Stimulated activated CD8-positive, alpha-beta memory T cell treated with anti-CD3 and anti-CD28 coated beads, Interleukin-7, amount 100 ng/mL, for 48 hours (primary cell): ENCODE data around the gene CYBC1.

Experiments used
- DNase-seq, 2 donors: peaks; one replicate each; pipeline ENCODE4 v3.0.0-alpha.2; 2020; ENCODE audit warnings: low read depth in 1 of 2; ENCODE audit errors: extremely low read depth in 1 of 2

CYBC1 gene

GRCh38 chr17:82450357-82451106 is at the start of gene CYBC1:
Gene CYBC1, minus strand, starts transcription at chr17:82450752. Its CDS starts 1,498 bp downstream, at chr17:82449254.
- DNase-seq = peak; percentile 88 to 94

GRCh38 chr17:82497483-82498405 is 47.2 kb upstream of the CYBC1 start:
- DNase-seq = no peak

GRCh38 chr17:82496529-82497434 is 46.2 kb upstream of the CYBC1 start:
- peak; percentile 85 to 90 for DNase-seq

- DNase-seq = no peak
Observed at GRCh38 chr17:82495844-82496528, 45.4 kb upstream of the CYBC1 start.

GRCh38 chr17:82494236-82495055 is 43.9 kb upstream of the CYBC1 start:
- peak; percentile 69 to 78 for DNase-seq

- DNase-seq = no peak
Observed at GRCh38 chr17:82493226-82493781, 42.8 kb upstream of the CYBC1 start.

GRCh38 chr17:82492643-82493225 is 42.2 kb upstream of the CYBC1 start:
- DNase-seq = no peak

GRCh38 chr17:82491533-82491932 is 41.0 kb upstream of the CYBC1 start:
- no peak for DNase-seq

- no peak for DNase-seq
Observed at GRCh38 chr17:82491196-82491530, 40.6 kb upstream of the CYBC1 start.

GRCh38 chr17:82490512-82491195 is 40.1 kb upstream of the CYBC1 start:
- DNase-seq = no peak

- no peak for DNase-seq
Observed at GRCh38 chr17:82489851-82490511, 39.4 kb upstream of the CYBC1 start.

GRCh38 chr17:82489117-82489516 is 38.6 kb upstream of the CYBC1 start:
- DNase-seq = no peak

GRCh38 chr17:82487910-82488309 is 37.4 kb upstream of the CYBC1 start:
- no peak for DNase-seq

- DNase-seq = no peak
Observed at GRCh38 chr17:82486231-82487094, 35.9 kb upstream of the CYBC1 start.

- no peak for DNase-seq
Observed at GRCh38 chr17:82483836-82484235, 33.3 kb upstream of the CYBC1 start.

- no peak for DNase-seq
Observed at GRCh38 chr17:82483204-82483660, 32.7 kb upstream of the CYBC1 start.

- no peak for DNase-seq
Observed at GRCh38 chr17:82480318-82480717, 29.8 kb upstream of the CYBC1 start.
